ENCODE measurements around the gene SLC29A4.

Gene SLC29A4

GRCh38 chr7:5334671-5335070, 51.9 kb downstream of the SLC29A4 start:
- Histone ChIP-seq H3K4me3 (ENCODE audit: low read depth, low read length) (no peak overlapping the region), H3K9me3 (ENCODE audit: control insufficient read depth, insufficient read depth, low read depth, low read length) (no peaks in the 10 kb centered on the region), H3K27me3 (ENCODE audit: control insufficient read depth, insufficient read depth, low read length) (no peaks in the 10 kb centered on the region), H3K27ac (ENCODE audit: low read depth, low read length) (no peak overlapping the region), H3K4me1 (ENCODE audit: control insufficient read depth, insufficient read depth, low read length) (no peaks in the 10 kb centered on the region), H3K9ac (ENCODE audit: low read length) (no peak overlapping the region), H3K36me3 (ENCODE audit: control insufficient read depth, insufficient read depth, low read length) (peaks cover 14% of the 10 kb centered on the region; the same call in 1 of the 2 replicates)

- Histone ChIP-seq H3K9me3 (ENCODE audit: control insufficient read depth, insufficient read depth, low read depth, low read length) (peaks cover under 1% of the 10 kb centered on the region; the same call in 1 of the 2 replicates), H3K27ac (ENCODE audit: low read depth, low read length) (no peak overlapping the region), H3K9ac (ENCODE audit: low read length) (no peak overlapping the region), H3K4me1 (ENCODE audit: control insufficient read depth, insufficient read depth, low read length) (no peaks in the 10 kb centered on the region), H3K27me3 (ENCODE audit: control insufficient read depth, insufficient read depth, low read length) (no peaks in the 10 kb centered on the region), H3K36me3 (ENCODE audit: control insufficient read depth, insufficient read depth, low read length) (peaks cover 10% of the 10 kb centered on the region; the same call in 1 of the 2 replicates), H3K4me3 (ENCODE audit: low read depth, low read length) (no peak overlapping the region)
Observed at GRCh38 chr7:5337047-5337446, 54.3 kb downstream of the SLC29A4 start.

GRCh38 chr7:5339955-5340354, 57.2 kb downstream of the SLC29A4 start:
- Histone ChIP-seq H3K9me3 (ENCODE audit: control insufficient read depth, insufficient read depth, low read depth, low read length) (peaks cover 11% of the 10 kb centered on the region), H3K36me3 (ENCODE audit: control insufficient read depth, insufficient read depth, low read length) (peaks cover 34% of the 10 kb centered on the region), H3K9ac (ENCODE audit: low read length) (no peak overlapping the region), H3K4me3 (ENCODE audit: low read depth, low read length) (no peak overlapping the region), H3K27ac (ENCODE audit: low read depth, low read length) (no peak overlapping the region), H3K27me3 (ENCODE audit: control insufficient read depth, insufficient read depth, low read length) (no peaks in the 10 kb centered on the region), H3K4me1 (ENCODE audit: control insufficient read depth, insufficient read depth, low read length) (no peaks in the 10 kb centered on the region)

GRCh38 chr7:5342631-5343030, 59.9 kb downstream of the SLC29A4 start:
- H3K4me3 ChIP-seq (ENCODE audit: low read depth, low read length), result no peak overlapping the region
- no peak overlapping the region for H3K27ac ChIP-seq (ENCODE audit: low read depth, low read length)
- no peaks in the 10 kb centered on the region for H3K27me3 ChIP-seq (ENCODE audit: control insufficient read depth, insufficient read depth, low read length)
- H3K4me1 ChIP-seq (ENCODE audit: control insufficient read depth, insufficient read depth, low read length), result no peaks in the 10 kb centered on the region
- H3K9me3 ChIP-seq (ENCODE audit: control insufficient read depth, insufficient read depth, low read depth, low read length), result peaks cover 11% of the 10 kb centered on the region
- peaks cover 34% of the 10 kb centered on the region for H3K36me3 ChIP-seq (ENCODE audit: control insufficient read depth, insufficient read depth, low read length)
- no peak overlapping the region for H3K9ac ChIP-seq (ENCODE audit: low read length)

- no peak overlapping the region for H3K4me3 ChIP-seq (ENCODE audit: low read depth, low read length)
- H3K9ac ChIP-seq (ENCODE audit: low read length), result no peak overlapping the region
- H3K27me3 ChIP-seq (ENCODE audit: control insufficient read depth, insufficient read depth, low read length), result no peaks in the 10 kb centered on the region
- no peak overlapping the region for H3K27ac ChIP-seq (ENCODE audit: low read depth, low read length)
- H3K9me3 ChIP-seq (ENCODE audit: control insufficient read depth, insufficient read depth, low read depth, low read length), result peaks cover 11% of the 10 kb centered on the region
- H3K4me1 ChIP-seq (ENCODE audit: control insufficient read depth, insufficient read depth, low read length), result no peaks in the 10 kb centered on the region
- H3K36me3 ChIP-seq (ENCODE audit: control insufficient read depth, insufficient read depth, low read length), result peaks cover 34% of the 10 kb centered on the region
Observed at GRCh38 chr7:5343884-5344283, 61.1 kb downstream of the SLC29A4 start.

GRCh38 chr7:5344342-5344741, 61.6 kb downstream of the SLC29A4 start:
- H3K36me3 ChIP-seq (ENCODE audit: control insufficient read depth, insufficient read depth, low read length), result peaks cover 34% of the 10 kb centered on the region
- H3K4me1 ChIP-seq (ENCODE audit: control insufficient read depth, insufficient read depth, low read length), result peaks cover 1% of the 10 kb centered on the region; the same call in 1 of the 2 replicates
- H3K9me3 ChIP-seq (ENCODE audit: control insufficient read depth, insufficient read depth, low read depth, low read length), result peaks cover 11% of the 10 kb centered on the region
- no peak overlapping the region for H3K9ac ChIP-seq (ENCODE audit: low read length)
- no peak overlapping the region for H3K4me3 ChIP-seq (ENCODE audit: low read depth, low read length)
- no peaks in the 10 kb centered on the region for H3K27me3 ChIP-seq (ENCODE audit: control insufficient read depth, insufficient read depth, low read length)
- no peak overlapping the region for H3K27ac ChIP-seq (ENCODE audit: low read depth, low read length)

- Histone ChIP-seq H3K9ac (ENCODE audit: low read length) (no peak overlapping the region), H3K27me3 (ENCODE audit: control insufficient read depth, insufficient read depth, low read length) (no peaks in the 10 kb centered on the region), H3K36me3 (ENCODE audit: control insufficient read depth, insufficient read depth, low read length) (peaks cover 31% of the 10 kb centered on the region), H3K27ac (ENCODE audit: low read depth, low read length) (no peak overlapping the region), H3K9me3 (ENCODE audit: control insufficient read depth, insufficient read depth, low read depth, low read length) (peaks cover 11% of the 10 kb centered on the region), H3K4me3 (ENCODE audit: low read depth, low read length) (no peak overlapping the region), H3K4me1 (ENCODE audit: control insufficient read depth, insufficient read depth, low read length) (peaks cover 7% of the 10 kb centered on the region; the same call in 1 of the 2 replicates)
Observed at GRCh38 chr7:5345171-5345570, 62.4 kb downstream of the SLC29A4 start.

- Histone ChIP-seq H3K4me3 (ENCODE audit: low read depth, low read length) (no peak overlapping the region), H3K36me3 (ENCODE audit: control insufficient read depth, insufficient read depth, low read length) (peaks cover 30% of the 10 kb centered on the region), H3K9me3 (ENCODE audit: control insufficient read depth, insufficient read depth, low read depth, low read length) (peaks cover 11% of the 10 kb centered on the region), H3K4me1 (ENCODE audit: control insufficient read depth, insufficient read depth, low read length) (peaks cover 11% of the 10 kb centered on the region), H3K9ac (ENCODE audit: low read length) (no peak overlapping the region), H3K27me3 (ENCODE audit: control insufficient read depth, insufficient read depth, low read length) (no peaks in the 10 kb centered on the region), H3K27ac (ENCODE audit: low read depth, low read length) (no peak overlapping the region)
Observed at GRCh38 chr7:5345671-5346070, 62.9 kb downstream of the SLC29A4 start.

GRCh38 chr7:5348134-5349004, 65.6 kb downstream of the SLC29A4 start:
- Histone ChIP-seq H3K4me1 (ENCODE audit: control insufficient read depth, insufficient read depth, low read length) (peaks cover 25% of the 10 kb centered on the region), H3K9ac (ENCODE audit: low read length) (no peak overlapping the region), H3K4me3 (ENCODE audit: low read depth, low read length) (no peak overlapping the region), H3K36me3 (ENCODE audit: control insufficient read depth, insufficient read depth, low read length) (peaks cover 19% of the 10 kb centered on the region), H3K9me3 (ENCODE audit: control insufficient read depth, insufficient read depth, low read depth, low read length) (peaks cover 9% of the 10 kb centered on the region), H3K27ac (ENCODE audit: low read depth, low read length) (no peak overlapping the region), H3K27me3 (ENCODE audit: control insufficient read depth, insufficient read depth, low read length) (no peaks in the 10 kb centered on the region)

- H3K27ac ChIP-seq (ENCODE audit: low read depth, low read length), result no peak overlapping the region
- peaks cover 13% of the 10 kb centered on the region for H3K36me3 ChIP-seq (ENCODE audit: control insufficient read depth, insufficient read depth, low read length)
- no peaks in the 10 kb centered on the region for H3K27me3 ChIP-seq (ENCODE audit: control insufficient read depth, insufficient read depth, low read length)
- H3K4me1 ChIP-seq (ENCODE audit: control insufficient read depth, insufficient read depth, low read length), result peaks cover 25% of the 10 kb centered on the region
- no peak overlapping the region for H3K4me3 ChIP-seq (ENCODE audit: low read depth, low read length)
- no peak overlapping the region for H3K9ac ChIP-seq (ENCODE audit: low read length)
- peaks cover 4% of the 10 kb centered on the region for H3K9me3 ChIP-seq (ENCODE audit: control insufficient read depth, insufficient read depth, low read depth, low read length)
Observed at GRCh38 chr7:5349005-5349380, 66.2 kb downstream of the SLC29A4 start.

GRCh38 chr7:5349437-5350173, 66.9 kb downstream of the SLC29A4 start:
- H3K27ac ChIP-seq (ENCODE audit: low read depth, low read length), result no peak overlapping the region
- H3K27me3 ChIP-seq (ENCODE audit: control insufficient read depth, insufficient read depth, low read length), result no peaks in the 10 kb centered on the region
- peak overlapping the region; percentile 22; the same call in 1 of the 2 replicates for H3K4me3 ChIP-seq (ENCODE audit: low read depth, low read length)
- peaks cover 29% of the 10 kb centered on the region for H3K4me1 ChIP-seq (ENCODE audit: control insufficient read depth, insufficient read depth, low read length)
- no peak overlapping the region for H3K9ac ChIP-seq (ENCODE audit: low read length)
- no peaks in the 10 kb centered on the region for H3K9me3 ChIP-seq (ENCODE audit: control insufficient read depth, insufficient read depth, low read depth, low read length)
- peaks cover 7% of the 10 kb centered on the region for H3K36me3 ChIP-seq (ENCODE audit: control insufficient read depth, insufficient read depth, low read length)
